Thoracic aorta (tissue), 2 donors: ENCODE results near the gene TCIRG1. TPM values are rescaled to one million over a fixed set of nuclear protein-coding genes. Genes with fewer than 3 reads are reported as not detected.

Experiments
- ATAC-seq: fragments of 150-250 bp; one replicate; pipeline ENCODE4 v1.8.0; 2017; ENCODE audit warnings: low read depth; ENCODE audit not compliant: insufficient number of reproducible peaks, low FRiP score
- DNase-seq: peaks from one replicate; pipeline ENCODE4 v3.0.0-alpha.2; 2020; ENCODE audit warnings: low spot score
- H3K27ac ChIP-seq, 2 donors: fragments of 200-600 bp; sonication (generic); 1 replicate in 1 of 2; 2 replicates in 1 of 2; pipeline ENCODE4 v1.5.1; 2016; ENCODE audit warnings: mild to moderate bottlenecking in 2 of 2, moderate library complexity in 2 of 2
- H3K27me3 ChIP-seq: fragments of 200-600 bp; sonication (generic); replicated peaks from 2 replicates; pipeline ENCODE4 v1.6.0; 2016; ENCODE audit warnings: mild to moderate bottlenecking; ENCODE audit not compliant: insufficient read depth
- H3K36me3 ChIP-seq: fragments of 200-600 bp; sonication (generic); one replicate; pipeline ENCODE4 v1.5.1; 2016
- H3K4me1 ChIP-seq, 2 donors: fragments of 200-600 bp; sonication (generic); 1 replicate in 1 of 2; 2 replicates in 1 of 2; pipeline versions ENCODE4 v1.5.1 to v1.6.0; 2016; ENCODE audit warnings: low read depth in 2 of 2, mild to moderate bottlenecking in 1 of 2; ENCODE audit not compliant: control insufficient read depth in 1 of 2
- H3K4me3 ChIP-seq: fragments of 200-600 bp; sonication (generic); 2 replicates; pipeline ENCODE4 v1.5.1; 2016; ENCODE audit warnings: mild to moderate bottlenecking
- H3K9me3 ChIP-seq: fragments of 200-600 bp; sonication (generic); 2 replicates; pipeline ENCODE4 v1.5.1; 2016
- total RNA-seq, 2 donors: library from RNA; depleted of rRNA; stranded (reverse); fragments of >200 nt; gene quantifications; one replicate each; pipeline versions ENCODE4 v1.1.0 to v1.2.3, GENCODE V29; 2016
- TF ChIP-seq, protein P1 (sequence below): fragments of 200-600 bp; sonication (generic); IDR thresholded peaks from one replicate; pipeline ENCODE4 v1.5.1; 2019; ENCODE audit warnings: antibody characterized with exemption

TCIRG1 gene
- total RNA-seq, 2 donors from 2014 or later, result 167 to 281 TPM

- no peaks in the 10 kb centered on the region for H3K36me3 ChIP-seq
- TF ChIP-seq, protein P1, sequence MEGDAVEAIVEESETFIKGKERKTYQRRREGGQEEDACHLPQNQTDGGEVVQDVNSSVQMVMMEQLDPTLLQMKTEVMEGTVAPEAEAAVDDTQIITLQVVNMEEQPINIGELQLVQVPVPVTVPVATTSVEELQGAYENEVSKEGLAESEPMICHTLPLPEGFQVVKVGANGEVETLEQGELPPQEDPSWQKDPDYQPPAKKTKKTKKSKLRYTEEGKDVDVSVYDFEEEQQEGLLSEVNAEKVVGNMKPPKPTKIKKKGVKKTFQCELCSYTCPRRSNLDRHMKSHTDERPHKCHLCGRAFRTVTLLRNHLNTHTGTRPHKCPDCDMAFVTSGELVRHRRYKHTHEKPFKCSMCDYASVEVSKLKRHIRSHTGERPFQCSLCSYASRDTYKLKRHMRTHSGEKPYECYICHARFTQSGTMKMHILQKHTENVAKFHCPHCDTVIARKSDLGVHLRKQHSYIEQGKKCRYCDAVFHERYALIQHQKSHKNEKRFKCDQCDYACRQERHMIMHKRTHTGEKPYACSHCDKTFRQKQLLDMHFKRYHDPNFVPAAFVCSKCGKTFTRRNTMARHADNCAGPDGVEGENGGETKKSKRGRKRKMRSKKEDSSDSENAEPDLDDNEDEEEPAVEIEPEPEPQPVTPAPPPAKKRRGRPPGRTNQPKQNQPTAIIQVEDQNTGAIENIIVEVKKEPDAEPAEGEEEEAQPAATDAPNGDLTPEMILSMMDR, result no peak
- no peaks in the 10 kb centered on the region for H3K4me1 ChIP-seq
- no peak overlapping the region for H3K27ac ChIP-seq
- no peaks in the 10 kb centered on the region for H3K27me3 ChIP-seq
- DNase-seq (no peak), ATAC-seq (no peak)
- no peak overlapping the region for H3K4me3 ChIP-seq
- no peaks in the 10 kb centered on the region for H3K9me3 ChIP-seq
Observed at GRCh38 chr11:68077617-68078582, 39.1 kb downstream of the TCIRG1 start.

- H3K9me3 ChIP-seq, result no peaks in the 10 kb centered on the region
- no peak overlapping the region for H3K27ac ChIP-seq
- H3K4me1 ChIP-seq, result no peaks in the 10 kb centered on the region
- DNase-seq (no peak), ATAC-seq (no peak)
- no peaks in the 10 kb centered on the region for H3K36me3 ChIP-seq
- H3K4me3 ChIP-seq, result no peak overlapping the region
- no peaks in the 10 kb centered on the region for H3K27me3 ChIP-seq
- TF ChIP-seq, protein P1, result no peak
Observed at GRCh38 chr11:68080860-68081259, 42.0 kb downstream of the TCIRG1 start.

GRCh38 chr11:68081691-68082090, 42.9 kb downstream of the TCIRG1 start:
- Histone ChIP-seq H3K4me3 (no peak overlapping the region), H3K27me3 (no peaks in the 10 kb centered on the region), H3K27ac (no peak overlapping the region), H3K4me1 (no peaks in the 10 kb centered on the region), H3K36me3 (no peaks in the 10 kb centered on the region), H3K9me3 (no peaks in the 10 kb centered on the region)
- TF ChIP-seq, protein P1, result no peak
- no peak for ATAC-seq
- DNase-seq, result no peak

GRCh38 chr11:68082481-68082880, 43.7 kb downstream of the TCIRG1 start:
- no peak for ATAC-seq
- H3K9me3 ChIP-seq, result no peaks in the 10 kb centered on the region
- no peak overlapping the region for H3K27ac ChIP-seq
- no peak overlapping the region for H3K4me3 ChIP-seq
- H3K36me3 ChIP-seq, result no peaks in the 10 kb centered on the region
- no peaks in the 10 kb centered on the region for H3K4me1 ChIP-seq
- no peak for DNase-seq
- TF ChIP-seq, protein P1, result no peak
- H3K27me3 ChIP-seq, result no peaks in the 10 kb centered on the region

DNA sequence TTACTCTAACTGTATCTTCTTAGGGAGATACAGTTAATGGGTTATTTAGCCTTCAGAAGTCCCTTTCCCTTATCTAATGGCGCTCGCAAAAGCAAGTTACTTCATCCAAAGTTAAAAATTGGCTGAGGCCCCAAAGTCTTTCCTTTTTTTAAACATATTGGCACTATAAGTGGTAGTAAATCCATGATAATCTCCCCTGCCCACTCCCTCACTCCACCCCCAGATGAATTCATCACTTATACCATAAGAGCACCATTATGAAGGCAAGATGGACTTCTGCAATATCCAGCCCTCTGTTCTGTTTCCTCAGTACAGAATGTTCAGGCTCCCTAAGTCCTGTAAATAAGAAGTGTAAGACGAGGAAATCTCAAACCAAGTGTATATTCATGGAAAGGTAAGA, 44.7 kb downstream of the TCIRG1 start:
- no peaks in the 10 kb centered on the region for H3K9me3 ChIP-seq
- no peak overlapping the region for H3K4me3 ChIP-seq
- ATAC-seq, result no peak
- no peak overlapping the region for H3K27ac ChIP-seq
- no peak for DNase-seq
- H3K36me3 ChIP-seq, result no peaks in the 10 kb centered on the region
- H3K27me3 ChIP-seq, result no peaks in the 10 kb centered on the region
- TF ChIP-seq, protein P1, result no peak
- H3K4me1 ChIP-seq, result no peaks in the 10 kb centered on the region
